ENCODE results near the gene MB21D2.

MB21D2 gene

GRCh38 chr3:192915304-192915703 lies 2.4 kb downstream of the MB21D2 start:
- Histone ChIP-seq H3K4me3 (ENCODE audit: low read length) (no peak overlapping the region), H3K27ac (ENCODE audit: low read length) (no peak overlapping the region), H3K9me2 (replicated peaks; ENCODE audit: insufficient read depth, low read length) (no peaks in the 10 kb centered on the region), H3K9me3 (replicated peaks; ENCODE audit: insufficient read depth, low read length) (no peaks in the 10 kb centered on the region), H3K4me1 (ENCODE audit: low read length) (peaks cover 5% of the 10 kb centered on the region; the same call in 1 of the 2 replicates), H3K9ac (ENCODE audit: low read length) (no peak overlapping the region), H4K20me1 (ENCODE audit: insufficient read depth, low read length) (no peaks in the 10 kb centered on the region), H2AFZ (ENCODE audit: low read length) (no peak overlapping the region), H3K4me2 (ENCODE audit: low read depth, low read length) (no peak overlapping the region), H3K36me3 (replicated peaks; ENCODE audit: insufficient read depth, low read length) (no peaks in the 10 kb centered on the region), H3F3A (ENCODE audit: insufficient read depth, low read length) (peaks cover 5% of the 10 kb centered on the region; the same call in 1 of the 2 replicates), H3K79me2 (ENCODE audit: low read length) (peaks cover 29% of the 10 kb centered on the region), H3K27me3 (replicated peaks; ENCODE audit: insufficient read depth, low read length) (no peaks in the 10 kb centered on the region)
- DNase-seq = peak; percentile 41
- no peak for TF ChIP-seq EZH2phosphoT487 (IDR thresholded peaks at IDR 0.05; ENCODE audit: low read length)
- TF ChIP-seq CTCF (IDR thresholded peaks at IDR 0.05; ENCODE audit: low read length) = peak; percentile 23

GRCh38 chr3:192914848-192915247 lies 2.8 kb downstream of the MB21D2 start:
- H3K79me2 ChIP-seq (ENCODE audit: low read length) = peaks cover 29% of the 10 kb centered on the region
- H3K4me1 ChIP-seq (ENCODE audit: low read length) = peaks cover 5% of the 10 kb centered on the region; the same call in 1 of the 2 replicates
- H3K9ac ChIP-seq (ENCODE audit: low read length) = no peak overlapping the region
- no peak for DNase-seq
- no peaks in the 10 kb centered on the region for H3K27me3 ChIP-seq (replicated peaks; ENCODE audit: insufficient read depth, low read length)
- H3K9me3 ChIP-seq (replicated peaks; ENCODE audit: insufficient read depth, low read length) = no peaks in the 10 kb centered on the region
- no peak overlapping the region for H3K4me3 ChIP-seq (ENCODE audit: low read length)
- peaks cover 5% of the 10 kb centered on the region; the same call in 1 of the 2 replicates for H3F3A ChIP-seq (ENCODE audit: insufficient read depth, low read length)
- no peaks in the 10 kb centered on the region for H4K20me1 ChIP-seq (ENCODE audit: insufficient read depth, low read length)
- H3K27ac ChIP-seq (ENCODE audit: low read length) = no peak overlapping the region
- no peak overlapping the region for H2AFZ ChIP-seq (ENCODE audit: low read length)
- H3K36me3 ChIP-seq (replicated peaks; ENCODE audit: insufficient read depth, low read length) = no peaks in the 10 kb centered on the region
- H3K9me2 ChIP-seq (replicated peaks; ENCODE audit: insufficient read depth, low read length) = no peaks in the 10 kb centered on the region
- TF ChIP-seq CTCF (IDR thresholded peaks at IDR 0.05; ENCODE audit: low read length) = no peak
- TF ChIP-seq EZH2 (optimal IDR thresholded peaks at IDR 0.05; ENCODE audit: low read depth, low read length) = no peak
- TF ChIP-seq EZH2phosphoT487 (IDR thresholded peaks at IDR 0.05; ENCODE audit: low read length) = no peak
- H3K4me2 ChIP-seq (ENCODE audit: low read depth, low read length) = no peak overlapping the region

GRCh38 chr3:192913540-192913939 lies 4.1 kb downstream of the MB21D2 start:
- Histone ChIP-seq H4K20me1 (ENCODE audit: insufficient read depth, low read length) (no peaks in the 10 kb centered on the region), H3K36me3 (replicated peaks; ENCODE audit: insufficient read depth, low read length) (no peaks in the 10 kb centered on the region), H3K4me3 (ENCODE audit: low read length) (no peak overlapping the region), H3K9me2 (replicated peaks; ENCODE audit: insufficient read depth, low read length) (no peaks in the 10 kb centered on the region), H3K4me2 (ENCODE audit: low read depth, low read length) (no peak overlapping the region), H3K79me2 (ENCODE audit: low read length) (peaks cover 29% of the 10 kb centered on the region), H3K9me3 (replicated peaks; ENCODE audit: insufficient read depth, low read length) (no peaks in the 10 kb centered on the region), H3K27ac (ENCODE audit: low read length) (no peak overlapping the region), H3K9ac (ENCODE audit: low read length) (no peak overlapping the region), H2AFZ (ENCODE audit: low read length) (no peak overlapping the region), H3F3A (ENCODE audit: insufficient read depth, low read length) (peaks cover 5% of the 10 kb centered on the region; the same call in 1 of the 2 replicates), H3K27me3 (replicated peaks; ENCODE audit: insufficient read depth, low read length) (no peaks in the 10 kb centered on the region), H3K4me1 (ENCODE audit: low read length) (peaks cover 1% of the 10 kb centered on the region; the same call in 1 of the 2 replicates)
- DNase-seq = no peak
- TF ChIP-seq CTCF (IDR thresholded peaks at IDR 0.05; ENCODE audit: low read length) (no peak), EZH2phosphoT487 (IDR thresholded peaks at IDR 0.05; ENCODE audit: low read length) (no peak), EZH2 (optimal IDR thresholded peaks at IDR 0.05; ENCODE audit: low read depth, low read length) (no peak)

Data from MM.1S (cell line).